Activated CD8-positive, alpha-beta memory T cell treated with anti-CD3 and anti-CD28 coated beads for 1 hour (primary cell): ENCODE measurements around the gene GFPT2.

Experiments used
- DNase-seq, 2 donors: peaks; one replicate each; pipeline ENCODE4 v3.0.0-alpha.2; 2020; ENCODE audit warnings: low read depth in 1 of 2; ENCODE audit errors: extremely low read depth in 1 of 2

Gene GFPT2

GRCh38 chr5:180352116-180353047 is 754 bp downstream of the GFPT2 start:
- DNase-seq, result no peak

- DNase-seq, result no peak
These were observed 2.2 kb downstream of the GFPT2 start for GRCh38 chr5:180350711-180351465.

- no peak for DNase-seq
These were observed 2.8 kb downstream of the GFPT2 start for GRCh38 chr5:180350296-180350695.

- DNase-seq, result no peak
These were observed 3.7 kb downstream of the GFPT2 start for GRCh38 chr5:180349391-180349790.

- DNase-seq, result no peak
These were observed 4.8 kb downstream of the GFPT2 start for GRCh38 chr5:180348336-180348735.

GRCh38 chr5:180347702-180348101 is 5.4 kb downstream of the GFPT2 start:
- DNase-seq, result no peak

- DNase-seq, result no peak
These were observed 6.8 kb downstream of the GFPT2 start for GRCh38 chr5:180346358-180346757.

GRCh38 chr5:180345781-180346180 is 7.4 kb downstream of the GFPT2 start:
- DNase-seq, result no peak

- DNase-seq, result no peak
These were observed 8.0 kb downstream of the GFPT2 start for GRCh38 chr5:180345186-180345585.

GRCh38 chr5:180344696-180344999 is 8.5 kb downstream of the GFPT2 start:
- DNase-seq, result no peak

GRCh38 chr5:180343831-180344695 is 9.1 kb downstream of the GFPT2 start:
- DNase-seq, result no peak

- no peak for DNase-seq
These were observed 9.9 kb downstream of the GFPT2 start for GRCh38 chr5:180343110-180343830.

- no peak for DNase-seq
These were observed 11.5 kb downstream of the GFPT2 start for GRCh38 chr5:180341595-180341994.

GRCh38 chr5:180340856-180341255 is 12.3 kb downstream of the GFPT2 start:
- no peak for DNase-seq

GRCh38 chr5:180339583-180340183 is 13.5 kb downstream of the GFPT2 start:
- no peak for DNase-seq

GRCh38 chr5:180338001-180338707 is 15.0 kb downstream of the GFPT2 start:
- no peak for DNase-seq

GRCh38 chr5:180336234-180337020 is 16.7 kb downstream of the GFPT2 start:
- DNase-seq, result no peak

GRCh38 chr5:180335614-180336233 is 17.4 kb downstream of the GFPT2 start:
- no peak for DNase-seq
